ENCODE results near the gene FLOT2. TPM values are rescaled to one million over a fixed set of nuclear protein-coding genes. Genes with fewer than 3 reads are reported as not detected.

FLOT2 gene
- total RNA-seq (167 TPM), polyA plus RNA-seq (100 to 1,000 TPM; 268 to 345 (median 303) TPM)

- no peaks in the 10 kb centered on the region for H3K9me3 Mint-ChIP-seq
- Histone ChIP-seq H3K4me3 (ENCODE audit: low read depth, low read length) (peak within 1 kb of the TSS; percentile 87), H3K36me3 (ENCODE audit: control insufficient read depth, insufficient read depth, low read length) (no peaks in the 10 kb centered on the region), H3K9me3 (ENCODE audit: control insufficient read depth in 2 of 2, low read length in 2 of 2) (no peaks in the 10 kb centered on the region), H3K27ac (ENCODE audit: insufficient read depth, low read length, poor library complexity, severe bottlenecking) (peak within 1 kb of the TSS; percentile 87), H3K27me3 (ENCODE audit: control insufficient read depth, insufficient read depth, low read length) (no peaks in the 10 kb centered on the region), H3K4me1 (ENCODE audit: control insufficient read depth, insufficient read depth, low read length, poor library complexity, severe bottlenecking) (peaks cover 76% of the 10 kb centered on the region)
- DNase-seq (peak; percentile 57 to 73 (median 67)), ATAC-seq (ENCODE audit: low read depth in 2 of 2) (peak; percentile 69 to 77)
- H3K27me3 Mint-ChIP-seq = peaks cover 4% of the 10 kb centered on the region
- H3K4me3 Mint-ChIP-seq = peak within 1 kb of the TSS; percentile 97 to 99 (median 98)
- H3K4me1 Mint-ChIP-seq = peaks cover 24 to 77% (median 58%) of the 10 kb centered on the region in 4 donors
- peaks cover 18% of the 10 kb centered on the region for H3K36me3 Mint-ChIP-seq
- peak within 1 kb of the TSS; percentile 94 to 98 (median 96) for H3K27ac Mint-ChIP-seq
These were observed at the start of gene FLOT2 for GRCh38 chr17:28896884-28897768. TSS of gene FLOT2 (minus strand) at chr17:28897733. CDS start at chr17:28897574, 159 bp downstream.

GRCh38 chr17:28946239-28946638 is 48.7 kb upstream of the FLOT2 start:
- Mint-ChIP-seq H3K4me3 (peak overlapping the region; percentile 72 to 96 (median 95)), H3K27ac (peak overlapping the region; percentile 84 to 96 (median 94)), H3K4me1 (peaks cover 32 to 72% (median 55%) of the 10 kb centered on the region in 4 donors), H3K36me3 (peaks cover 29% of the 10 kb centered on the region), H3K9me3 (no peaks in the 10 kb centered on the region), H3K27me3 (no peaks in the 10 kb centered on the region)
- Histone ChIP-seq H3K27ac (ENCODE audit: insufficient read depth, low read length, poor library complexity, severe bottlenecking) (peak overlapping the region; percentile 47), H3K9me3 (ENCODE audit: control insufficient read depth in 2 of 2, low read length in 2 of 2) (no peaks in the 10 kb centered on the region), H3K4me3 (ENCODE audit: low read depth, low read length) (peak overlapping the region; percentile 59), H3K27me3 (ENCODE audit: control insufficient read depth, insufficient read depth, low read length) (no peaks in the 10 kb centered on the region), H3K4me1 (ENCODE audit: control insufficient read depth, insufficient read depth, low read length, poor library complexity, severe bottlenecking) (peaks cover 60% of the 10 kb centered on the region), H3K36me3 (ENCODE audit: control insufficient read depth, insufficient read depth, low read length) (peaks cover 22% of the 10 kb centered on the region)
- DNase-seq (peak in 1 of 3 donors; percentile 16), ATAC-seq (ENCODE audit: low read depth in 2 of 2) (no peak)

- Mint-ChIP-seq H3K9me3 (no peaks in the 10 kb centered on the region), H3K27me3 (no peaks in the 10 kb centered on the region), H3K36me3 (peaks cover 33% of the 10 kb centered on the region), H3K4me1 (peaks cover 42 to 83% (median 64%) of the 10 kb centered on the region in 4 donors), H3K27ac (peak overlapping the region; percentile 48 to 96 (median 74)), H3K4me3 (peak overlapping the region; percentile 14 to 96 (median 91))
- no peaks in the 10 kb centered on the region for H3K27me3 ChIP-seq (ENCODE audit: control insufficient read depth, insufficient read depth, low read length)
- H3K4me1 ChIP-seq (ENCODE audit: control insufficient read depth, insufficient read depth, low read length, poor library complexity, severe bottlenecking) = peaks cover 70% of the 10 kb centered on the region
- H3K27ac ChIP-seq (ENCODE audit: insufficient read depth, low read length, poor library complexity, severe bottlenecking) = no peak overlapping the region
- ATAC-seq (ENCODE audit: low read depth in 2 of 2) (no peak), DNase-seq (no peak)
- no peaks in the 10 kb centered on the region for H3K9me3 ChIP-seq (ENCODE audit: control insufficient read depth in 2 of 2, low read length in 2 of 2)
- H3K4me3 ChIP-seq (ENCODE audit: low read depth, low read length) = peak overlapping the region; percentile 42
- H3K36me3 ChIP-seq (ENCODE audit: control insufficient read depth, insufficient read depth, low read length) = peaks cover 31% of the 10 kb centered on the region
These were observed 47.6 kb upstream of the FLOT2 start for GRCh38 chr17:28944862-28945741.

GRCh38 chr17:28944343-28944742 is 46.8 kb upstream of the FLOT2 start:
- H3K4me1 Mint-ChIP-seq = peaks cover 44 to 90% (median 71%) of the 10 kb centered on the region in 4 donors
- peak overlapping the region; percentile 1 for H3K4me3 ChIP-seq (ENCODE audit: low read depth, low read length)
- H3K27me3 ChIP-seq (ENCODE audit: control insufficient read depth, insufficient read depth, low read length) = no peaks in the 10 kb centered on the region
- no peak for ATAC-seq (ENCODE audit: low read depth in 2 of 2)
- peaks cover 33% of the 10 kb centered on the region for H3K36me3 ChIP-seq (ENCODE audit: control insufficient read depth, insufficient read depth, low read length)
- H3K36me3 Mint-ChIP-seq = peaks cover 33% of the 10 kb centered on the region
- H3K27ac Mint-ChIP-seq = peak overlapping the region in 1 of 3 donors; percentile 21
- no peak for DNase-seq
- H3K4me3 Mint-ChIP-seq = peak overlapping the region in 2 of 4 donors; percentile 4 to 94
- H3K27ac ChIP-seq (ENCODE audit: insufficient read depth, low read length, poor library complexity, severe bottlenecking) = no peak overlapping the region
- no peaks in the 10 kb centered on the region for H3K9me3 Mint-ChIP-seq
- no peaks in the 10 kb centered on the region for H3K27me3 Mint-ChIP-seq
- peaks cover 77% of the 10 kb centered on the region for H3K4me1 ChIP-seq (ENCODE audit: control insufficient read depth, insufficient read depth, low read length, poor library complexity, severe bottlenecking)
- no peaks in the 10 kb centered on the region for H3K9me3 ChIP-seq (ENCODE audit: control insufficient read depth in 2 of 2, low read length in 2 of 2)

- no peak overlapping the region for H3K4me3 Mint-ChIP-seq
These were observed 45.4 kb upstream of the FLOT2 start for GRCh38 chr17:28942925-28943324.

GRCh38 chr17:28941251-28941650 is 43.7 kb upstream of the FLOT2 start:
- H3K36me3 Mint-ChIP-seq = peaks cover 34% of the 10 kb centered on the region

More at GRCh38 chr17:28942925-28943324, 45.4 kb upstream of the FLOT2 start:
- Histone ChIP-seq H3K36me3 (ENCODE audit: control insufficient read depth, insufficient read depth, low read length) (peaks cover 37% of the 10 kb centered on the region), H3K27ac (ENCODE audit: insufficient read depth, low read length, poor library complexity, severe bottlenecking) (no peak overlapping the region), H3K4me1 (ENCODE audit: control insufficient read depth, insufficient read depth, low read length, poor library complexity, severe bottlenecking) (peaks cover 76% of the 10 kb centered on the region), H3K9me3 (ENCODE audit: control insufficient read depth in 2 of 2, low read length in 2 of 2) (no peaks in the 10 kb centered on the region), H3K27me3 (ENCODE audit: control insufficient read depth, insufficient read depth, low read length) (no peaks in the 10 kb centered on the region), H3K4me3 (ENCODE audit: low read depth, low read length) (no peak overlapping the region)
- Mint-ChIP-seq H3K27ac (peak overlapping the region in 2 of 3 donors; percentile 44 to 67), H3K9me3 (peaks cover 0 to 1% (median 0%) of the 10 kb centered on the region in 7 donors), H3K27me3 (no peaks in the 10 kb centered on the region), H3K36me3 (peaks cover 39% of the 10 kb centered on the region), H3K4me1 (peaks cover 52 to 95% (median 74%) of the 10 kb centered on the region in 4 donors)
- ATAC-seq (ENCODE audit: low read depth in 2 of 2) (no peak), DNase-seq (no peak)

GRCh38 chr17:28940675-28941074 is 43.1 kb upstream of the FLOT2 start:
- Histone ChIP-seq H3K36me3 (ENCODE audit: control insufficient read depth, insufficient read depth, low read length) (peaks cover 41% of the 10 kb centered on the region), H3K9me3 (ENCODE audit: control insufficient read depth in 2 of 2, low read length in 2 of 2) (no peaks in the 10 kb centered on the region), H3K4me3 (ENCODE audit: low read depth, low read length) (peak overlapping the region; percentile 46), H3K27me3 (ENCODE audit: control insufficient read depth, insufficient read depth, low read length) (no peaks in the 10 kb centered on the region), H3K27ac (ENCODE audit: insufficient read depth, low read length, poor library complexity, severe bottlenecking) (no peak overlapping the region), H3K4me1 (ENCODE audit: control insufficient read depth, insufficient read depth, low read length, poor library complexity, severe bottlenecking) (peaks cover 76% of the 10 kb centered on the region)
- Mint-ChIP-seq H3K9me3 (peaks cover 0 to 1% (median 0%) of the 10 kb centered on the region in 7 donors), H3K27ac (peak overlapping the region; percentile 38 to 66 (median 51)), H3K4me3 (peak overlapping the region in 3 of 4 donors; percentile 5 to 59 (median 52)), H3K27me3 (no peaks in the 10 kb centered on the region), H3K36me3 (peaks cover 33% of the 10 kb centered on the region), H3K4me1 (peaks cover 60 to 93% (median 76%) of the 10 kb centered on the region in 4 donors)
- DNase-seq (no peak), ATAC-seq (ENCODE audit: low read depth in 2 of 2) (no peak)

More at GRCh38 chr17:28941251-28941650, 43.7 kb upstream of the FLOT2 start:
- Mint-ChIP-seq H3K4me3 (no peak overlapping the region), H3K27me3 (no peaks in the 10 kb centered on the region), H3K9me3 (peaks cover 0 to 1% (median 0%) of the 10 kb centered on the region in 7 donors), H3K27ac (no peak overlapping the region), H3K4me1 (peaks cover 60 to 93% (median 76%) of the 10 kb centered on the region in 4 donors)
- no peaks in the 10 kb centered on the region for H3K9me3 ChIP-seq (ENCODE audit: control insufficient read depth in 2 of 2, low read length in 2 of 2)
- no peak overlapping the region for H3K4me3 ChIP-seq (ENCODE audit: low read depth, low read length)
- H3K27ac ChIP-seq (ENCODE audit: insufficient read depth, low read length, poor library complexity, severe bottlenecking) = no peak overlapping the region
- H3K36me3 ChIP-seq (ENCODE audit: control insufficient read depth, insufficient read depth, low read length) = peaks cover 41% of the 10 kb centered on the region
- no peak for DNase-seq
- peaks cover 76% of the 10 kb centered on the region for H3K4me1 ChIP-seq (ENCODE audit: control insufficient read depth, insufficient read depth, low read length, poor library complexity, severe bottlenecking)
- no peaks in the 10 kb centered on the region for H3K27me3 ChIP-seq (ENCODE audit: control insufficient read depth, insufficient read depth, low read length)
- ATAC-seq (ENCODE audit: low read depth in 2 of 2) = no peak

Data from CD4-positive, CD25-positive, alpha-beta regulatory T cell (primary cell).